PC-3 (cell line): ENCODE data around the gene PPL.

ENCODE experiments used
- EZH2 ChIP-seq: fragments of 300-600 bp; sonication (generic); IDR thresholded peaks from one replicate; pipeline ENCODE4 v1.6.1; 2017; ENCODE audit warnings: antibody characterized with exemption, mild to moderate bottlenecking, low read length; ENCODE audit not compliant: unreplicated experiment
- TF ChIP-seq, protein P1 (sequence below): fragments of 300-600 bp; sonication (generic); conservative IDR thresholded peaks from 2 replicates; pipeline ENCODE4 v1.5.1; 2017; ENCODE audit warnings: antibody characterized with exemption, low read depth, mild to moderate bottlenecking, low read length

DNA sequence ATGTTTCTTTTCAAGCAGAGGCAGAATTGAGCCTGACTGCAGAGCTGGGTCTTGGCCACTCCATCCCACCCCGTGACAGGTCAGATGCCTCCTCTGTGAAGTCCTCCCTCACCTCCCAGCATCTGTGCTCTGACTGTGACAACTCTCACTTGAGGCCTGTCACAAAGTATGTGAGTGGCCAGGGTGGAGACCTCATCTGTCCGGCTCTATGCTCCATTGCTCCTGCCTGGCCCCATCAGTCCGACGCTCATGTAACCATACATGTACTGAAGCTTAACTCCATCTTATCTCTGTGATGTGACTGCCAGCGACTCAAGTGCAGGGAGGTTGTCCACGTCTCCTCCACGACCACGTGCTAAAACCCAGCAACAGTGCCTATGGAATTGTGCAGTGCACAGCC is 3.5 kb downstream of the PPL start:
- TF ChIP-seq, protein P1, sequence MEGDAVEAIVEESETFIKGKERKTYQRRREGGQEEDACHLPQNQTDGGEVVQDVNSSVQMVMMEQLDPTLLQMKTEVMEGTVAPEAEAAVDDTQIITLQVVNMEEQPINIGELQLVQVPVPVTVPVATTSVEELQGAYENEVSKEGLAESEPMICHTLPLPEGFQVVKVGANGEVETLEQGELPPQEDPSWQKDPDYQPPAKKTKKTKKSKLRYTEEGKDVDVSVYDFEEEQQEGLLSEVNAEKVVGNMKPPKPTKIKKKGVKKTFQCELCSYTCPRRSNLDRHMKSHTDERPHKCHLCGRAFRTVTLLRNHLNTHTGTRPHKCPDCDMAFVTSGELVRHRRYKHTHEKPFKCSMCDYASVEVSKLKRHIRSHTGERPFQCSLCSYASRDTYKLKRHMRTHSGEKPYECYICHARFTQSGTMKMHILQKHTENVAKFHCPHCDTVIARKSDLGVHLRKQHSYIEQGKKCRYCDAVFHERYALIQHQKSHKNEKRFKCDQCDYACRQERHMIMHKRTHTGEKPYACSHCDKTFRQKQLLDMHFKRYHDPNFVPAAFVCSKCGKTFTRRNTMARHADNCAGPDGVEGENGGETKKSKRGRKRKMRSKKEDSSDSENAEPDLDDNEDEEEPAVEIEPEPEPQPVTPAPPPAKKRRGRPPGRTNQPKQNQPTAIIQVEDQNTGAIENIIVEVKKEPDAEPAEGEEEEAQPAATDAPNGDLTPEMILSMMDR: no peak
- no peak for TF ChIP-seq EZH2
